SU-DHL-6 (cell line): ENCODE data around the gene TCTN3.

Source experiments
- EZH2phosphoT487 ChIP-seq: fragments of 200-600 bp; sonication (generic), shearing (Covaris generic); conservative IDR thresholded peaks from 2 replicates; pipeline ENCODE4 v1.6.1; 2018; ENCODE audit warnings: mild to moderate bottlenecking, antibody characterized with exemption, low read length, moderate library complexity, mixed read lengths
- TF ChIP-seq, protein P1 (sequence below): fragments of 200-600 bp; sonication (generic); IDR thresholded peaks from one replicate; pipeline ENCODE4 v1.5.1; 2017; ENCODE audit warnings: antibody characterized with exemption, mild to moderate bottlenecking, low read length, moderate library complexity; ENCODE audit not compliant: insufficient read depth, poor library complexity, severe bottlenecking

DNA sequence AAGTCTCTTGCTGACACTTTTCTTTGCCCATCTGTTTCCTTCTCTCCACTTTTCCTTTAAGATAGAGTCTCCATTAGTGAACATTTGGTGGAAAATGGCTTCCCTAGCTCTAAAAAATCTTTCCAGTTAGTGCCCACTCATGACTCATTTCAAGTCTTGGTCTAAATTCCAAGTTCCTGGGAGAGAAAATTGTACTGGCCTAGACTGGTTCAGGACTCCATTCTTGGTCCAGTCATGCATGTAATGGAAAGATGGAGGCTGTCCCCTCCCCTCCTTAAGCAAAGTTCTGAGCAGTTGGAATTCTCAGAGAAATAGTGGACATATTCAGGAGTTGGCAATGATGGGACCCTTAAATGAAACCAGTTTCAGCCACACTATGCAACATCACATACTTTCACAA lies 33.4 kb downstream of the TCTN3 start:
- TF ChIP-seq, protein P1, sequence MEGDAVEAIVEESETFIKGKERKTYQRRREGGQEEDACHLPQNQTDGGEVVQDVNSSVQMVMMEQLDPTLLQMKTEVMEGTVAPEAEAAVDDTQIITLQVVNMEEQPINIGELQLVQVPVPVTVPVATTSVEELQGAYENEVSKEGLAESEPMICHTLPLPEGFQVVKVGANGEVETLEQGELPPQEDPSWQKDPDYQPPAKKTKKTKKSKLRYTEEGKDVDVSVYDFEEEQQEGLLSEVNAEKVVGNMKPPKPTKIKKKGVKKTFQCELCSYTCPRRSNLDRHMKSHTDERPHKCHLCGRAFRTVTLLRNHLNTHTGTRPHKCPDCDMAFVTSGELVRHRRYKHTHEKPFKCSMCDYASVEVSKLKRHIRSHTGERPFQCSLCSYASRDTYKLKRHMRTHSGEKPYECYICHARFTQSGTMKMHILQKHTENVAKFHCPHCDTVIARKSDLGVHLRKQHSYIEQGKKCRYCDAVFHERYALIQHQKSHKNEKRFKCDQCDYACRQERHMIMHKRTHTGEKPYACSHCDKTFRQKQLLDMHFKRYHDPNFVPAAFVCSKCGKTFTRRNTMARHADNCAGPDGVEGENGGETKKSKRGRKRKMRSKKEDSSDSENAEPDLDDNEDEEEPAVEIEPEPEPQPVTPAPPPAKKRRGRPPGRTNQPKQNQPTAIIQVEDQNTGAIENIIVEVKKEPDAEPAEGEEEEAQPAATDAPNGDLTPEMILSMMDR = no peak
- no peak for TF ChIP-seq EZH2phosphoT487
